HCT116 (cell line): ENCODE results near the gene GPALPP1. TPM values are rescaled to one million over a fixed set of nuclear protein-coding genes. Genes with fewer than 3 reads are reported as not detected.

Experiments
- ATAC-seq: fragments of 200-7000 bp; cut with Tn5 transposase; 2 replicates; pipeline ENCODE4 v1.9.1; 2020; ENCODE audit warnings: mild to moderate bottlenecking, moderate library complexity
- BruUV-seq: library from RNA; stranded (reverse); fragments of 400-500 nt; replicated peaks from 2 replicates; lab custom pipeline; 2021; lab: Mats Ljungman, UMichigan
- CTCF ChIA-PET: fragments of 300-600 bp; sonication (Branson Sonifier 250); formaldehyde crosslinking; loops from one replicate; lab custom pipeline; 2021; ENCODE audit warnings: antibody characterized with exemption; lab: Charles Lee
- POLR2A ChIA-PET: fragments of 300-600, 350-600 bp; sonication (Branson Sonifier 250); formaldehyde crosslinking; loops from one replicate; lab custom pipeline; 2021; ENCODE audit warnings: antibody characterized with exemption; lab: Charles Lee
- RAD21 ChIA-PET, 2 experiments: fragments of 300-600 bp; sonication (Branson Sonifier 250); formaldehyde crosslinking; loops; one replicate each; lab custom pipeline; 2023; ENCODE audit warnings: low total read pairs in 2 of 2; ENCODE audit not compliant: uncharacterized antibody in 2 of 2, unreplicated experiment in 2 of 2, low non-redundant PET in 1 of 2; lab: Charles Lee
- DNase-seq: peaks from one replicate; pipeline ENCODE4 v3.0.0-alpha.2; 2010; ENCODE audit warnings: low read depth, low spot score
- H2AFZ ChIP-seq: fragments of 200-600 bp; shearing (Covaris generic), sonication (generic); 2 replicates; pipeline ENCODE4 v1.6.1; 2017; ENCODE audit warnings: low read depth, mixed run types, mixed read lengths, antibody characterized with exemption, low read length; ENCODE audit not compliant: poor library complexity, severe bottlenecking
- H3K27ac ChIP-seq: 2 replicates; pipeline ENCODE4 v1.5.1; 2012; ENCODE audit warnings: low read depth, low read length
- H3K27me3 ChIP-seq: fragments of 200-600 bp; sonication (generic); 2 replicates; pipeline ENCODE4 v1.6.1; 2016; ENCODE audit warnings: mixed run types, low read length, mixed read lengths; ENCODE audit not compliant: insufficient read depth
- H3K36me3 ChIP-seq, 2 experiments: fragments of 200-500 bp in 1 of 2; fragments of 200-600 bp in 1 of 2; sonication (Bioruptor generic) in 1 of 2; sonication (generic) in 1 of 2; 2 replicates each; pipeline versions ENCODE4 v1.5.1 to v1.6.1; 2014 to 2016; ENCODE audit warnings: low read length in 2 of 2, inconsistent platforms in 1 of 2, mixed read lengths in 1 of 2, mixed run types in 1 of 2; ENCODE audit not compliant: insufficient read depth in 2 of 2, control insufficient read depth in 1 of 2
- H3K4me1 ChIP-seq, 2 experiments: fragments of 200-600 bp in 1 of 2; sonication (generic) in 1 of 2; 2 replicates each; pipeline versions ENCODE4 v1.5.1 to v1.6.1; 2012 to 2017; ENCODE audit warnings: low read length in 2 of 2, inconsistent platforms in 1 of 2, mild to moderate bottlenecking in 1 of 2, mixed read lengths in 1 of 2, mixed run types in 1 of 2, moderate library complexity in 1 of 2; ENCODE audit not compliant: insufficient read depth in 2 of 2, control insufficient read depth in 1 of 2
- H3K4me2 ChIP-seq: fragments of 200-600 bp; sonication (generic); 2 replicates; pipeline ENCODE4 v1.6.1; 2017; ENCODE audit warnings: mixed run types, low read length, mixed read lengths
- H3K4me3 ChIP-seq, 2 experiments: fragments of 200-600 bp in 1 of 2; sonication (generic) in 1 of 2; replicated peaks in 1 of 2; 2 replicates each; pipeline ENCODE4 v1.5.1; 2011 to 2016; ENCODE audit warnings: low read length in 2 of 2, control low read depth in 1 of 2, low read depth in 1 of 2, mild to moderate bottlenecking in 1 of 2, mixed read lengths in 1 of 2, mixed run types in 1 of 2
- H3K79me2 ChIP-seq: fragments of 200-600 bp; sonication (generic); 2 replicates; pipeline ENCODE4 v1.6.1; 2017; ENCODE audit warnings: mild to moderate bottlenecking, mixed run types, low read length, moderate library complexity, mixed read lengths; ENCODE audit not compliant: insufficient read depth
- H3K9ac ChIP-seq: fragments of 200-600 bp; sonication (generic); 2 replicates; pipeline ENCODE4 v1.6.1; 2016; ENCODE audit warnings: low read length, mixed read lengths
- H3K9me2 ChIP-seq: fragments of 200-600 bp; sonication (generic), shearing (Covaris generic); 2 replicates; pipeline ENCODE4 v1.6.1; 2017; ENCODE audit warnings: mixed run types, mild to moderate bottlenecking, moderate library complexity; ENCODE audit not compliant: insufficient read depth
- H3K9me3 ChIP-seq, 2 experiments: fragments of 200-500 bp in 1 of 2; fragments of 200-600 bp in 1 of 2; sonication (Bioruptor generic) in 1 of 2; sonication (generic) in 1 of 2; 2 replicates each; pipeline ENCODE4 v1.6.1; 2014 to 2017; ENCODE audit warnings: low read length in 2 of 2, mixed read lengths in 2 of 2, inconsistent platforms in 1 of 2, low read depth in 1 of 2, mild to moderate bottlenecking in 1 of 2, mixed run types in 1 of 2, moderate library complexity in 1 of 2; ENCODE audit not compliant: control insufficient read depth in 1 of 2, insufficient read depth in 1 of 2
- H4K20me1 ChIP-seq: fragments of 200-600 bp; sonication (generic), shearing (Covaris generic); 2 replicates; pipeline ENCODE4 v1.6.1; 2017; ENCODE audit warnings: mixed run types, mild to moderate bottlenecking, moderate library complexity; ENCODE audit not compliant: insufficient read depth
- CEBPB ChIP-seq: IDR thresholded peaks from 2 replicates; pipeline ENCODE4 v1.6.1; 2012; ENCODE audit warnings: low read depth
- EGR1 ChIP-seq: IDR thresholded peaks from 2 replicates; pipeline ENCODE4 v1.6.1; 2012; ENCODE audit warnings: low read depth
- FOSL1 ChIP-seq: IDR thresholded peaks from 2 replicates; pipeline ENCODE4 v1.6.1; 2012; ENCODE audit warnings: low read depth
- JUND ChIP-seq: IDR thresholded peaks from 2 replicates; pipeline ENCODE4 v1.6.1; 2012
- POLR2A ChIP-seq: IDR thresholded peaks from 2 replicates; pipeline ENCODE4 v1.7.0; 2011; ENCODE audit warnings: borderline replicate concordance; ENCODE audit not compliant: insufficient read depth, insufficient read length; ENCODE audit errors: extremely low read depth
- POLR2AphosphoS5 ChIP-seq: IDR thresholded peaks from 2 replicates; pipeline ENCODE4 v1.6.1; 2011; ENCODE audit warnings: mild to moderate bottlenecking, low read depth, low read length, moderate library complexity
- RAD21 ChIP-seq: IDR thresholded peaks from 2 replicates; pipeline ENCODE4 v1.6.1; 2012; ENCODE audit warnings: low read depth, mild to moderate bottlenecking
- SIN3A ChIP-seq: IDR thresholded peaks from 2 replicates; pipeline ENCODE4 v1.6.1; 2012; ENCODE audit warnings: low read depth
- SP1 ChIP-seq: IDR thresholded peaks from 2 replicates; pipeline ENCODE4 v1.6.1; 2012; ENCODE audit warnings: low read depth
- SRF ChIP-seq: IDR thresholded peaks from 2 replicates; pipeline ENCODE4 v1.6.1; 2012; ENCODE audit warnings: low read depth
- TCF7L2 ChIP-seq: IDR thresholded peaks from 2 replicates; pipeline ENCODE4 v1.7.0; 2011; ENCODE audit warnings: borderline replicate concordance, inconsistent platforms; ENCODE audit not compliant: insufficient read depth, insufficient read length; ENCODE audit errors: extremely low read depth
- YY1 ChIP-seq: IDR thresholded peaks from 2 replicates; pipeline ENCODE4 v1.6.1; 2011; ENCODE audit warnings: low read length, low read depth, moderate library complexity, mild to moderate bottlenecking; ENCODE audit not compliant: insufficient replicate concordance; ENCODE audit errors: extremely low read depth
- ZFX ChIP-seq: fragments of 450-650 bp; IDR thresholded peaks from 2 replicates; pipeline ENCODE4 v1.6.1; 2017
- intact Hi-C: fragments of 100-400 bp; cut with micrococcal nuclease; formaldehyde crosslinking; loops from 2 replicates; pipeline ENCODE4 v1.10.0; 2022
- total RNA-seq: library from RNA; stranded (reverse); gene quantifications from one replicate; pipeline ENCODE4 v1.2.1, GENCODE V29; 2021; ENCODE audit not compliant: unreplicated experiment
- TF ChIP-seq, protein P1 (sequence below): IDR thresholded peaks from 2 replicates; pipeline ENCODE4 v1.6.1; 2011; ENCODE audit warnings: mild to moderate bottlenecking, low read length, moderate library complexity; ENCODE audit not compliant: insufficient replicate concordance; ENCODE audit errors: extremely low read depth
- TF ChIP-seq, protein P2 (sequence below): IDR thresholded peaks from 2 replicates; pipeline ENCODE4 v1.6.1; 2012
- TF ChIP-seq, protein P3 (sequence below): IDR thresholded peaks from 2 replicates; pipeline ENCODE4 v1.6.1; 2012; ENCODE audit warnings: low read depth
- TF ChIP-seq, protein P4 (sequence below), 3 experiments: fragments of 200-600 bp in 1 of 3; sonication (generic) in 1 of 3; IDR thresholded peaks in 2 of 3; conservative IDR thresholded peaks in 1 of 3; 2 replicates each; pipeline ENCODE4 v1.5.1; 2012 to 2017; ENCODE audit warnings: low read depth in 2 of 3, low read length in 2 of 3, antibody characterized with exemption in 1 of 3, borderline replicate concordance in 1 of 3, control low read depth in 1 of 3, mild to moderate bottlenecking in 1 of 3, mixed read lengths in 1 of 3, mixed run types in 1 of 3, moderate library complexity in 1 of 3; ENCODE audit not compliant: insufficient read depth in 1 of 3

The GPALPP1 gene
- total RNA-seq, 1 experiment from 2014 or later: 21.3 TPM

DNA sequence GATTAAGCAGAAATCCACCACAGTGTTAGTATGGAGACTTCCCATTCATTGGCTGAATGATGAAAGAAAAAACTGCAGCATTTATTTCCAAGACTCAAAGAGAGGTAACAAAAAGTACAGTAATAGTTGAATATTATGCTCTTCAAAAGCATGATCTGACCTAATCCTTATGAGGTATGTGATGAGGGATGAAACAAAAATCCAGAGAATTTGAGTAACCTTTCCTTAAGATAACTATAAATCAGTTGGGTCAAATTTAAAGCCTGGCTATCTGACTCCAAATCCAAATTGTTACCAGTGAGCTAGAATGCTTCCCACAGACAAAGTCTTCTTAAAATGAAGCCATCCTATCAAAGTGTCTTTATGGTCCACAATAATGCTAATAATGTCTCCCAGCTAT lies 38.2 kb upstream of the GPALPP1 start (continued):
- TF ChIP-seq, protein P1, sequence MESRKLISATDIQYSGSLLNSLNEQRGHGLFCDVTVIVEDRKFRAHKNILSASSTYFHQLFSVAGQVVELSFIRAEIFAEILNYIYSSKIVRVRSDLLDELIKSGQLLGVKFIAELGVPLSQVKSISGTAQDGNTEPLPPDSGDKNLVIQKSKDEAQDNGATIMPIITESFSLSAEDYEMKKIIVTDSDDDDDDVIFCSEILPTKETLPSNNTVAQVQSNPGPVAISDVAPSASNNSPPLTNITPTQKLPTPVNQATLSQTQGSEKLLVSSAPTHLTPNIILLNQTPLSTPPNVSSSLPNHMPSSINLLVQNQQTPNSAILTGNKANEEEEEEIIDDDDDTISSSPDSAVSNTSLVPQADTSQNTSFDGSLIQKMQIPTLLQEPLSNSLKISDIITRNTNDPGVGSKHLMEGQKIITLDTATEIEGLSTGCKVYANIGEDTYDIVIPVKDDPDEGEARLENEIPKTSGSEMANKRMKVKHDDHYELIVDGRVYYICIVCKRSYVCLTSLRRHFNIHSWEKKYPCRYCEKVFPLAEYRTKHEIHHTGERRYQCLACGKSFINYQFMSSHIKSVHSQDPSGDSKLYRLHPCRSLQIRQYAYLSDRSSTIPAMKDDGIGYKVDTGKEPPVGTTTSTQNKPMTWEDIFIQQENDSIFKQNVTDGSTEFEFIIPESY: no peak
- no peak for TF ChIP-seq POLR2AphosphoS5

DNA sequence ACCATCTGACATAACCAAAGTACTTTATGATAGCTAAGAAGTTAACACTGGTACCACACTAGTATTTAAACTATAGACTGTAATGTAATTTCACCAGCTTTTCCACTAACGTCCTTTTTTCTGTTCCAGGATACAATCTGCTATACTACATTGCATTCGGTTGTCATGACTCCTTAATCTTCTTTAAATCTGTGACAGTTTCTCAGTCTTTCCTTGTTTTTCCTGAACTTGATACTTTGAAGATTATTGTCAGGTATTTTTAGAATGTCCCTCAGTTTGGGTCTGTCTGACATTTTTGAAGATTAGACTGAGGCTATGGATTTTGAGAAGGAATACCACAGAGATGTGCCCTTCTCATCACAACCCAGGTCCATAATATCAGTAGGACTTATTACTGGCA lies 36.7 kb upstream of the GPALPP1 start:
- CTCF ChIA-PET: no interaction called here

More for the DNA sequence above, 36.7 kb upstream of the GPALPP1 start:
- H3K27ac ChIP-seq: no peak overlapping the region
- no peak for DNase-seq
- intact Hi-C loops: no loop called here
- no peak overlapping the region for H3K9ac ChIP-seq
- peaks cover 10% of the 10 kb centered on the region for H3K79me2 ChIP-seq
- no peak overlapping the region for H3K4me3 ChIP-seq
- H3K27me3 ChIP-seq: no peaks in the 10 kb centered on the region
- H3K4me2 ChIP-seq: no peak overlapping the region
- ChIA-PET POLR2A (no interaction called here), RAD21 (no interaction called here)
- TF ChIP-seq SP1 (no peak), CEBPB (no peak), FOSL1 (no peak), SRF (no peak), RAD21 (no peak), YY1 (no peak), EGR1 (no peak), POLR2A (no peak), JUND (no peak), TCF7L2 (no peak), ZFX (no peak), SIN3A (no peak)
- TF ChIP-seq, protein P2, sequence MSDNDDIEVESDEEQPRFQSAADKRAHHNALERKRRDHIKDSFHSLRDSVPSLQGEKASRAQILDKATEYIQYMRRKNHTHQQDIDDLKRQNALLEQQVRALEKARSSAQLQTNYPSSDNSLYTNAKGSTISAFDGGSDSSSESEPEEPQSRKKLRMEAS: no peak
- TF ChIP-seq, protein P3, sequence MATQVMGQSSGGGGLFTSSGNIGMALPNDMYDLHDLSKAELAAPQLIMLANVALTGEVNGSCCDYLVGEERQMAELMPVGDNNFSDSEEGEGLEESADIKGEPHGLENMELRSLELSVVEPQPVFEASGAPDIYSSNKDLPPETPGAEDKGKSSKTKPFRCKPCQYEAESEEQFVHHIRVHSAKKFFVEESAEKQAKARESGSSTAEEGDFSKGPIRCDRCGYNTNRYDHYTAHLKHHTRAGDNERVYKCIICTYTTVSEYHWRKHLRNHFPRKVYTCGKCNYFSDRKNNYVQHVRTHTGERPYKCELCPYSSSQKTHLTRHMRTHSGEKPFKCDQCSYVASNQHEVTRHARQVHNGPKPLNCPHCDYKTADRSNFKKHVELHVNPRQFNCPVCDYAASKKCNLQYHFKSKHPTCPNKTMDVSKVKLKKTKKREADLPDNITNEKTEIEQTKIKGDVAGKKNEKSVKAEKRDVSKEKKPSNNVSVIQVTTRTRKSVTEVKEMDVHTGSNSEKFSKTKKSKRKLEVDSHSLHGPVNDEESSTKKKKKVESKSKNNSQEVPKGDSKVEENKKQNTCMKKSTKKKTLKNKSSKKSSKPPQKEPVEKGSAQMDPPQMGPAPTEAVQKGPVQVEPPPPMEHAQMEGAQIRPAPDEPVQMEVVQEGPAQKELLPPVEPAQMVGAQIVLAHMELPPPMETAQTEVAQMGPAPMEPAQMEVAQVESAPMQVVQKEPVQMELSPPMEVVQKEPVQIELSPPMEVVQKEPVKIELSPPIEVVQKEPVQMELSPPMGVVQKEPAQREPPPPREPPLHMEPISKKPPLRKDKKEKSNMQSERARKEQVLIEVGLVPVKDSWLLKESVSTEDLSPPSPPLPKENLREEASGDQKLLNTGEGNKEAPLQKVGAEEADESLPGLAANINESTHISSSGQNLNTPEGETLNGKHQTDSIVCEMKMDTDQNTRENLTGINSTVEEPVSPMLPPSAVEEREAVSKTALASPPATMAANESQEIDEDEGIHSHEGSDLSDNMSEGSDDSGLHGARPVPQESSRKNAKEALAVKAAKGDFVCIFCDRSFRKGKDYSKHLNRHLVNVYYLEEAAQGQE: no peak
- TF ChIP-seq, protein P4, sequence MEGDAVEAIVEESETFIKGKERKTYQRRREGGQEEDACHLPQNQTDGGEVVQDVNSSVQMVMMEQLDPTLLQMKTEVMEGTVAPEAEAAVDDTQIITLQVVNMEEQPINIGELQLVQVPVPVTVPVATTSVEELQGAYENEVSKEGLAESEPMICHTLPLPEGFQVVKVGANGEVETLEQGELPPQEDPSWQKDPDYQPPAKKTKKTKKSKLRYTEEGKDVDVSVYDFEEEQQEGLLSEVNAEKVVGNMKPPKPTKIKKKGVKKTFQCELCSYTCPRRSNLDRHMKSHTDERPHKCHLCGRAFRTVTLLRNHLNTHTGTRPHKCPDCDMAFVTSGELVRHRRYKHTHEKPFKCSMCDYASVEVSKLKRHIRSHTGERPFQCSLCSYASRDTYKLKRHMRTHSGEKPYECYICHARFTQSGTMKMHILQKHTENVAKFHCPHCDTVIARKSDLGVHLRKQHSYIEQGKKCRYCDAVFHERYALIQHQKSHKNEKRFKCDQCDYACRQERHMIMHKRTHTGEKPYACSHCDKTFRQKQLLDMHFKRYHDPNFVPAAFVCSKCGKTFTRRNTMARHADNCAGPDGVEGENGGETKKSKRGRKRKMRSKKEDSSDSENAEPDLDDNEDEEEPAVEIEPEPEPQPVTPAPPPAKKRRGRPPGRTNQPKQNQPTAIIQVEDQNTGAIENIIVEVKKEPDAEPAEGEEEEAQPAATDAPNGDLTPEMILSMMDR (IDR thresholded peaks at IDR 0.05 in 2 of 3, conservative IDR thresholded peaks at IDR 0.05 in 1 of 3; ENCODE audit: borderline replicate concordance in 1 of 3, insufficient read depth in 1 of 3, low read depth in 2 of 3, low read length in 2 of 3): no peak
- no peaks in the 10 kb centered on the region for H3K9me3 ChIP-seq
- no peak overlapping the region for H2AFZ ChIP-seq
- H4K20me1 ChIP-seq: no peaks in the 10 kb centered on the region
- H3K9me2 ChIP-seq: no peaks in the 10 kb centered on the region
- no peak for ATAC-seq
- no TSS peak for BruUV-seq
- H3K4me1 ChIP-seq: 0 out of 4 replicates have a peak, but pooled peaks cover 0 to 6% of the 10 kb centered on the region in 2 experiments
- H3K36me3 ChIP-seq: peaks cover 0 to 3% of the 10 kb centered on the region in 2 experiments; a peak in 1 of 4 replicates
